Breast epithelium (tissue), 3 donors: ENCODE measurements around the gene USP6NL.

Source experiments
- CTCF ChIP-seq, 3 donors: fragments of 450-650 bp; IDR thresholded peaks; one replicate each; pipeline ENCODE4 v1.5.1; 2016 to 2017; ENCODE audit warnings: antibody characterized with exemption in 3 of 3, mild to moderate bottlenecking in 3 of 3, moderate library complexity in 3 of 3
- POLR2A ChIP-seq: fragments of 450-650 bp; IDR thresholded peaks from one replicate; pipeline ENCODE4 v1.6.1; 2016; ENCODE audit warnings: antibody characterized with exemption, mild to moderate bottlenecking, moderate library complexity
- POLR2AphosphoS5 ChIP-seq, 3 donors: sonication (generic); formaldehyde crosslinking; IDR thresholded peaks; one replicate each; pipeline ENCODE4 v1.6.1; 2017; ENCODE audit warnings: antibody characterized with exemption in 3 of 3

DNA sequence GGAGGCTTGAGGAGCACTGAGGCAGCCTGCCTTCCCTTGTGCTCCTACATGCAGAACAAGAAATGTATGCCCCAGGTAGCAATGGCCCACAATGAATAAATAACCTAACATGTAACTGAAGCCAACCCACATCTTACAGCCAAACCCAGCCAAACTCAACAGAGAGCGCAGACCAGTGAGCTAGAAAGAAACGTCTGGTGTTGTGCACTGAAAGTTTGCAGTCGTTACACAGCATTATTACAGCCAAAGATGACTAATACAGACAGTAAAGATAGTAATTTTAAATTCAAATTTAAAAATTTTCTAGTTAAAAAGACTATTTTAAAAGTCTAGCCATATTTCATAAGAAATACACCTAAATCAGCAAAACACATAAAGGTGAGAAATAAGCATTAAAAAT lies 11.2 kb downstream of the USP6NL start:
- TF ChIP-seq CTCF (IDR thresholded peaks at IDR 0.05) (no peak), POLR2A (no peak), POLR2AphosphoS5 (IDR thresholded peaks at IDR 0.05) (no peak)
